GM21360 (cell line): ENCODE results near the gene FAM3B.

Source experiments
- ATAC-seq: cut with Tn5 transposase; IDR thresholded peaks from one replicate; pipeline ENCODE4 v1.9.1; 2021; ENCODE audit warnings: mild to moderate bottlenecking, moderate library complexity; ENCODE audit not compliant: unreplicated experiment

Gene FAM3B

DNA sequence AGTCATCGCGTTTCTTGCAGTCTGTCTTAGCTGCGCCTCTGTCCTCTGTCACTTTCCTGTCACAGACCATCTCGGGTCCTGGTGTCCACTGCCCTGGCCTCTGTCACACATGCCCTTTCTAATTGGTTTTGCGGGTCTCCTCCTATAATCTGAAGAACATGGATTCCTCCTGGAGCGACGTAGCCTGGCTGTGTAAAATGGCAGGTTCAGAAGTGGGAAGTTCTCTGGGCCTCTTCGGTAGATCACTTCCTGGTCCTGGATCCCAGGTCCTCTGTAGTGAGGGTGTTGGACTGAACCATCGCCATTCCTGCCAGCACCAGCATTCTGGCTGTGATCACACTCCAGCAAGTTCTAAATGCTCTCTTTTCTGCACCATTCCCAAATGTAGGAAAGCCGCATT is 857 bp downstream of the FAM3B start:
- no peak for ATAC-seq

DNA sequence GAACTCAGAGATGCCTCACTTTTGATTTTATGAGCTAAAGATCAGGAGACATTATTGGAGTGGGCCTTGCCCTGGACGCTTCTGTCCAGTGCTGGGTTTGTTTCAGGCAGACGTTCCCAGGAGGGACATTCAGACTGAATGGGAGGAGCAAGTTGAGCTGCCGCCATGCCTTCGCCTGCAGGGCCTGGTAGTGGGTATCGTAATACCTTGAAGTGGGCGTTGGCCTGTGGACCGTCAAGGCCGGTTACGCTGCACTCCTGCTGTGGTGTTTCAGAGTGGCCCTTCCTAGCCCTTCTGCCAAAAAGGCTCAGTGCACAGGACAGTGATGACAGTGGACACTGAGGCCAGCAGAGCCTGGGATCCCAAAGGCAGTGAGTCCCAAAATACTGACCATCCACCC is 1.6 kb downstream of the FAM3B start:
- no peak for ATAC-seq

DNA sequence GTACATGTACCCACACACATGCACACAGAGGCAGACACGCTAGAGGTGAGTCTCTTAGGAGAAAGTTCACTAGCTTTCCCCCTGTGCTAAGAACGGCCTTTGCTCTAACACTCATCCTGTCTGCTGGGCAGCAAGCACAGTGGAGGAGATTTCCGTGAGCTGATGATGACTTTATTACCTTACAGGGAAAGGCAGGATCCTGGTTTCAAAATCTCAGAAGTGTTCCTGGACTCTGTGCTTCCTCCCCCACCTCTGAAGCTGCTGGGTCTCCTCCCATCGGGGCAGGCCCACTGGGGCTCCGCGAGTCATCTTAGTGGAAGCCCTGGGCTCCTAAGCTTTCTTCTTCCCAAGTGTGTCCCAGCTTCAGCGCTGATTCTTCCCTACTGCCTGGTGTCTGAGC is 2.7 kb downstream of the FAM3B start:
- ATAC-seq, result no peak

DNA sequence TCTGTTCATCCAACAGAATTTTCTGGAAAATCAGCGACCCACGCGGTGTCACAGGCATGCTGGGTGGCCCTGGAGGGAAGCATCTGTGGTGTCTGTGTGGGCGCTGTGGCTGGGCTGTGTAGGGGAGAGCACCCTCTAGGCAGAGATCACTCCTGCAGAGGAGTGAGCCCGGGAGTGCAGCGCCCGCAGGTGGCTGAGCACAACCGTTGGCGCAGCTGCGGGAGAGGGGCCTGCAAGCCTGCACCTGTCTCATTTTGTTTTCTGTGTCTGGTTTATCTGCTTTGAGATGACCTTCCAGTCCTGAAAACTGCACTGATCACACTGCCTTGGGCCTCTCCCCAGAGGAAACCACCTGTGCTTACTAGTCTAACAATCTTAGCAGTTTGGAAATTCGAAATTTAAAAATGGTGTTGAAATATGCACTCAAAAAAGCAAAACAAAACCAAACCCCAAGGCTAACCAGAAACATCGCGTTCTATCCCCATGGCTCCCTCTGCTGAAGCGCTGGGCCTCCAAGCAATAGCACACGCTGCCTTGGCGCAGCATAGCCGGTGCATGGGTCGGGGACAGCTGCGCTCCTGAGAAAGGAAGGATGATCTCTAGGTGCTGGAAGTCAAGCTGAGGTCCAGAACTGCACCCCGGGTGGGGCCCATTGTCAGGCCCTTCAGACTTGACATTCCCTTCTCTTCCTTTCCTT is 4.8 kb downstream of the FAM3B start:
- no peak for ATAC-seq

DNA sequence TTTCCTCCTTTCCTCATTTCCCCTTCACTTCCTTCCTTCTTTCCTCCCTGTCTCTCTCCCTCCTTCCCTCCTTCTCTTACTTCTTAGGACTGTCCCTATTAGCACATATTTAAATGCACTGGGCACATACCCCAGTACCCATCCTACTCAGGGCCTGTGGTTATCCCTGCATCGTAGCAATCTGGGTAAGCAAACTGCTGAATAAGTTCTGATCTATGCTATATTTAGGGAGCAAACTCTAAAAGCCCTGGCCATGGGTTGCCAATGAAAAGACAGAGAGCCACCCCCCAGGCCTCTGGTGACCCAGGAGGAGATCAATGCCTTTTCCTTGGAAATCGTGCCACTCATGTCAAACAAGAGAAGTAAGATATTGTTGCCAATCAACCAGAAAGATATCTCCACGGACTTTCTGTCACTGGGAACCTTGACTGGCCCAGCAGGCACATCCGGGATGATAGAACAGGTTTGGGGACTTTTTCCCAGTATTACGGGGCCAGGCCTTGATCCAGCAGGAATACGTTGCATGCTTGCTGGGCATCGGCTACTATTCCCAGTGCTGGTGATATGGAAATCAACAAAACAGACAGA is 5.4 kb downstream of the FAM3B start:
- ATAC-seq, result no peak

DNA sequence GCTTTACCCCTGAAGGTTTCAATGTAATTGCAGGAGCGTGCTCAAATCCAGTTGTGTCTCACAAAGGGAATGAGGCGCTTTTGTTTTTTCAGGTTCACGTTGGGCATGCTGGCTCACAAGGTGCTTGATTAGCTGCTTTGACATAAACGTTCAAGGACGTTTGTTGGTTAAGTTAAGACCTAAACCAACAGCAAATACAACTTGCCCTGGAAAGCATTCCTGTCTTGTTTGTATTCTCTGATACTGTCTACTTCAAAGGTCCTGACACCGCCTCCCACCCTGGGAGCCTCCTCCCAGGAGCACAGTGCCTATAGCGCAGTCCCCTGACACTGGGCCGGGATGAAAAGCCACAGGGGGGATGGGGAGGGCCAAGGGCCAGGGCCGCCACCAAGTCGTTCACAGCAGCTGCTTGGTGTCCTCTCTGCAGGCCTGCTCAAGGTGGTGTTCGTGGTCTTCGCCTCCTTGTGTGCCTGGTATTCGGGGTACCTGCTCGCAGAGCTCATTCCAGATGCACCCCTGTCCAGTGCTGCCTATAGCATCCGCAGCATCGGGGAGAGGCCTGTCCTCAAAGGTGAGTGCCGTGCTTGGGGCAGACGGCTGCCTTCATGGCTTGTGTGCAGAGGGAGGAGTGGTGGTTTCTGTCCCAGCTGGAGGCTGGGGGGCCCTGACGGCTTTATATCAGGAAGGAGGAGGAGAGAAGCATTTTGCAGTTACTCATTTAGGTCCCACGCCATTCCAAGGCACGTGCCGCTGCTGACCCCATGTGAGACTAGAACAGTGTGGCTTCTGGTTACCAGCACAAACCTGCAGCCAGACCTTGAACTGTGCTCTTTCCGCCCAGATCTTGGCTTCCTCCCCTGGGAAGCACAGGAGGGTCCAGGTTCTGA is 6.1 kb downstream of the FAM3B start:
- ATAC-seq, result no peak

DNA sequence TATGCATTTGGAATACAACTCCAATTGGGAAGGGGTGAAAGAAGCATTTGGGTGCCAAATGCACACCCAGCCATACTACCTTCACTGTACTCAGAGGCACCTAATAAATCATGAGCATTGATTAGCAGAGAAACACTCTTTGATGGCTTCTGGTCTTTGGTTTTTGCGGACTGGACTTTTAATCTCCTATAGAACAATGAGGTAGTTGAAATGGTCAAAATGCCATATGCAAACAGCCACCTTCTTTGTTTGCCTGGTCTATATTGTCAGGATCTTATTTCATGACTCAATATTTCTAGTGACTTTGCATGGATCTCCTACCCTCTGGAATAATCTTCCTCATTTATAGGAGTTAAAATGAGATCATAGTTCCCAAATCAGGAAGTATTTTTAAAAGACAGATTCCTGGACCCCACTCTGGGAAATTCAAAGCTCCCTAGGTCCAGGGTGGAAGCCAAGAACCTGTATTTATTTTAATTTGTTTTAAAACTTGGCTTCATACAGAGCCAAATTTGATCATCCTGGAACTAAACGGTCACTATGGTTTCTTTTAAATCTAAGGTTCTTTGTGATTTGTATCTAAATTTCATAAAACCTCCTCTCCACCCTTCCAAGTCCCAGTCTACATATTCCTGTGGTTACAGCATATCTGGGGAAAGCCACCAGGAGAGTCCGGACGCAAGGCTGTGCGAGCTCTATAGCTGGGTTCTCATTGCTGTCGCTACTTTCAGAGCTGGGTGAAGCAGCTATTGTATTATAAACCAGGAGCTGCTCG is 8.7 kb downstream of the FAM3B start:
- no peak for ATAC-seq

DNA sequence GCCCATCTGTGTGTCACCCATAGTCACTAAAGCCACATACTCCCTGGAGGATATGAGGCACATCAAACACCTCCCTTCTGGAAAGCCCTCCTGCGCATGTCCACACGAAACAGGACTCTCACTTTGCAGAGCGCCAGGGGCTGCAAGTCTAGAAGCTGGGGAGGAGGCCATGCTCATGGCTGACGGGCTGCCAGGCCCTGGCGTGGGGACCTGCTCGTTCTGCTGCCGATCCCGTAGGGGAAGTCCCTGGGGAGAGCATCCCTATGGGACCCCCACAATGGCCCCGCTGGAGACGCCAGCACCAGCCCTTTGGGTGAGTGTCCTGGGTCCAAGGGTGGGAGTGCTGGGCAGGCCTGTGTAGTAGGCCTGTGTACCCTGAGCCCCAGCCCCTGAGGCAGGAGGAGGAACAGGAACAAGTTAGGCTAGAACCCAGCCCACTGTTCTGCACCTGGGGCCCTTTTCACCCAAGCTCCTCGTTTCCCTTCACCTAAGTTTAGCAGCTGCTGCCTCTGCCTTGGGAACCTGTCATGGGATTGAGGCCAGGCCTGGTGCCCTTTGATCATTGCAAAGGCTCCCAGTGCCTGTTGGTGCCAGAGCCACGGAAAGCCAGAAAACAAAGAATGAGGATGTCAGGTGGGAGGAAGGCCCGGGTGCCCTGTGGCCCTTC is 9.9 kb downstream of the FAM3B start:
- no peak for ATAC-seq

DNA sequence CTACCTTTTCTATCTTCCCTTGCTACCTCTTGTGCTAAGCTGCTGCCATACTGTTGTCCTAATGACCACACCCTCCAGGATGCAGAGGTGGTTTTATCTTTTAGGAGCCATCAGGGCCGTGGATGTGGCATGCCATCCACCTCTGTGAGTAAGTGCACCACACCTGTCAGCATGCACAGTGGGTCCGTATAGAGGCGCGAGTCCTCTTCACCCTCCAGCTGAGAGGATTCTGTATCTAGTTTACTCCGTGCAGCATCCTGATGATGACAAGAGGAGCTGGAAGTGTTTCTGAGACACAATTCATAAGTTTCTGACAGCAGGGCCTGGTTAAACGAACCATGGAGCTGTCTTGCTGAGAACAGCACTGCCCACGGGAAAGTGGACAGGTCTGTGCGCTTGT is 11.2 kb downstream of the FAM3B start:
- no peak for ATAC-seq

DNA sequence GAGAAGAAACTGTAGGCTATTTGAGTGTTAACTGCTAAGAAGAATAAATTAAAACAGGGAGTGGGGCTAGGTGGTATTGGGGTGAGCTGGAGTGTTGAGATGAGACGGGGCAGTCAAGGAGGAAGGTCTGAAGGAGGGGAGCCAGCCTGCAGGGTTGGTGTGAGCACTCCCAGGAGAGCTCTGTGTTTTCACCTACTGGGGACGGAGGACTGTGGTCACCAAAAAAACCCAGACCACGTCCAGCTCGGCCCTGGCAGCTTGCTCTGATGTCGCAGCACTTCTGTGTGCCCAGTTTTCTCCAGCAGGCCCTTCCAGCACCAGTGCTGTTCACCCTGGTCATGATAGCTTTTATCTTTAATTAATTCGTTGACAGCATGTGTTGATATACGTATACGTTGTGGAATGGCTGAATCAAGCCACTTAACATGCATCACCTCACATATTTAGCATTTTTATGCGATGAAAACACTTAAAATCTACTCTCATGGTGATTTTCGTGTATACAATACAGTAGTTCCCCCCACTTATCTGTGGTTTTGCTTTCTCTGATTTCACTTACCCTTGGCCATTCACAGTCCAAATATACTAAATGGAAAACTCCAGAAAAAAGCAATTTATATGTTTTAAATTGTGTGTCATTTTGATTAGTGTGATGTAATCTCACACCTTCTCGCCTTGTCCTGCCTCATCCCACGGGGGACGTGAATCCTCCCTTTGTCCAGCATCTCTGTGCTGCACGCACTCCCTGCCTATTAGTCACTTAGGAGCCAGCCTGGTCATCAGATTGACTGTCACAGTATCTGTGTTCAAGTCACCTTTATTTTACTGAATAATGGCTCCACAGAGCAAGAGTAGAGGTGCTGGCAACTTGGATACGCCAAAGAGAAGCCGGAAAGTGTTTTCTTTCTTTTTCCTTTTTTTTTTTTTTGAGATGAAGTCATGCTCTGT is 12.3 kb downstream of the FAM3B start:
- ATAC-seq, result no peak

DNA sequence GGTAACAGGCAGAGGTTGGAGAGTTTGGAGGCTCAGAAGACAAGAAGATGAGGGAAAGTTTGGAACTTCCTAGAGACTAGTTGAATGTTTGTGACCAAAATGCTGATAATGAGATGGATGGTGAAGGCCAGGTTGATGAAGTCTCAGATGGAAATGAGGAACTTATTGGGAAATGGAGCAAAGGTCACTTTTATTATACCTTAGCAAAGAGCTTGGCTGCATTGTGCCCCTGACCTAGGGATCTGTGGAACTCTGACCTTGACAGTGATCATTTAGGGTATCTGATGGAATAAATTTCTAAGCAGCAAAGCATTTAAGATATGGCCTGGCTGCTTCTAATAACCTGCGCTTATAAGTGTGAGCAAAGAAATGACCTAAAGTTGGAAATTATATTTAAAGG is 17.2 kb downstream of the FAM3B start:
- no peak for ATAC-seq

DNA sequence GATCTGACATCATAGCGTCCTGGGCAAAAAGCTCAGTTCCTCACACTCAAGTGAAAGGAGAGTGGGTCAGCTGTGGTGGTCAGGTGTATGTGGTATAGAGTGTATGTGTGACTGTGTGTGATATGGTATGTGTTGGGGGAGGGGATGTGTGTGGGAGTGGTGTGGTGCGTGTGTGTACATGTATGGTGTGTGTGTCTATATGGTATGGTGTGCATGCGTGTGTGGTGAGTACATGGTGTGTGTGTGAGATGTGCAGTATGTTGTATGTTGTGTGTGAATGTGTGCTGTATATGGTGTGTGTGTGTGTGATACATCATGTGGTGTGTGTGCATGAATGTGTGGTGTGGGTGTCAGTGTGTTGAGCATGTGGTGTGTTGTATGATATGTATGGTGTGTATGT is 20.9 kb downstream of the FAM3B start:
- ATAC-seq, result no peak

DNA sequence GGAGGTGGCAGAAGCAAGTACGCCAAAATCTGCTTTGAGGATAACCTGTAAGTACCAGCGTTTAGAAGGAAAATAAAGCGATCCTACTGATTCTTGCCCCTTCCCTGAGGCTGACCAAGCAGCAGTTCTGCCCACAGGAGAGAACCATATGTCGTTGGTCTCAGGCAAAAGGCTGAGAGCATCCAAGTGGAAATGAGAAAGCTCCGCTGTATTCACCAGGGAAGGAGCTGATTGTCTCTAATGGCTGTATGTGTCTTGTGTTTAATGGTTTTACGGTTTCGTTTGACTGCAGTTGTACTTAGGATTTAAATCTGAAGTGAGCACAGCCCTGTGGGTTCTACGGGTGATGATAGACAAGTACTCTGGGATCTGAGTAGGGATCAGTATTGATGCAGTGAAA is 21.9 kb downstream of the FAM3B start:
- ATAC-seq, result no peak

DNA sequence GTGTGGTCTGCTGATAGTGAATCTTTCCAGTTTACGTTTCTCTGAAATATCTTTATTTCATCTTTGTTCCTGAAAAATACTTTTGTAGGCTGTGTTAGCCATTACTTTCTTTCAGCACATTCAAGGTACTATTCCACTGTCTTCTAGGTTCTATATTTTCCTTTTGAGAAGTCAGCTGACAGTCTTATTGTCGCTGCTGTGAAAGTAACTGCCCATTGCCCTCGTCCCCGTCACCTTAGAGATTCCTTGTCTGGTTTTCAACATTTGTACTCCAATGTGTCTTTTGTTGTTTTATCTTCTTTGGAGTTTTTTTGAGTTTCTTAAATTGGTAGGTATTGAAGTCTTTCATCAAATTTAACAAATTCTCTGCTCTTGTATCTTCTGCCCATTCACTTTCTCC is 25.4 kb downstream of the FAM3B start:
- no peak for ATAC-seq

DNA sequence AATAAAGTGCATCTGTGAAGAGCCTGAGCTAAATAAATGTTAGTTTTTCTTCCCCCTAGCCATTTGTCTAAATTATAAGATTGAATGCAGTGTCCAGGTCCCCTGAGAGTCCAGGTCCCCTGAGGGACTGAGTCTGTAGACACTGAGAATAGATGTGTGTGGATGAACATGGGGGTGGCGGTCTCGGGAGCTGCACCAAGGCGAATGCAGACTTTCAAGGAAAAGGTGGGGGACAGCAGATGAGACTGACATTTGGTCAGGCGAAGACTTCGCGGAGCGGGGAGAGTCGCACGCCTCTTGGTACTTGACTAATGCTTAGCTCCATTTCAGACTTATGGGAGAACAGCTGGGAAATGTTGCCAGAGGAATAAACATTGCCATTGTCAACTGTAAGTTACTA is 27.5 kb downstream of the FAM3B start:
- no peak for ATAC-seq

DNA sequence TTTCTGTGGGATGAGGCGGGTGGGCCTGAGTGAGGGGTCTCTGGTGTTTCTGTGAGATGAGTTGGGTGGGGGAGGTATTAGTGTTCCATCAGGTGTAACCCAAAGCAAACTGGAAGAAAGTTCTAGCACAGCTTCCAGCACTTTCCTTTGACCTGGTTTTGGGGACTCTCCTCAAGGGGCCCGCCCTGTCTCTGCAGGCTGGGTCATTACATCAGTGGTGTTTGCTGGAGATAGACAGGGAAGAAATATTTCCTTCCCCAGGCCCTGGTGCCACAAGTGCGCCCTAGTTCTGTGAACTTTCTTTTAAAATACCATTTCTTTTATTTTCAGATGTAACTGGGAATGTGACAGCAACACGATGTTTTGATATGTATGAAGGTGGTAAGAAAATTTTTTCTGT is 28.8 kb downstream of the FAM3B start:
- ATAC-seq, result no peak

DNA sequence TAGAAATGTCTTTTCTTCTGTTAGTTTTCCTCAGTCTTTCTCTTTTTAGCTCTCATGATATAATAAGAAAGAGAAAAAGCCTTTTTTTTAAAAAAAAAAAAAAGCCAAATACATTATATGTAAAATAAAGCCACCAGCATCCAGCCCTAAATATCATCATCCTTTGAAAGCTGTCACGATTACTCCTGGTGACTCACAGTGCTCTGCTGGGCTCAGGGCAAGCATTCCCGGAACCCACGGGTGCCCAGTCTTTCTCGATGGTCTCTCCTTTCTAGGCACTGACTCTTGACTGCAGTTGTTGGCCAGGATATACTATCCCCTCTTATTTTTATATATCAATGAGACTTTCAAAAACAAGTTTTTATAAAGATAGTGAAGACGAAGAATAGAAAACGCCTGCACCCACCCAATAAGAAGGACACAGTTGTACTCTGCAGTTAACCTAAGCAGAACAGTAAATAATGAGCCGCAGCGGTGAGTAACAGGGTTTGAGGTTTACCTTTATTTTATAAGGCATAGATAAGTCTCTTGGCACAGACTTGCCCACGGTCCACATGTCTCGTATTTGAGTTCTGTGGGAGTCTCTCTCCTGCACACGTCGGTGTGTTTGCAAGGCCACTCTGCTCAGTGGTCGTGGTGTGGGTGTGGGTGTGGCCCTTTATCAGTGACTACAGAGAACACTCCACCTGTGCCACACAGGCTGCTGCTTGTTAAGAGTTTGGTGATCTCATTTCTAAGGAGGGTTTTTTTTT is 29.5 kb downstream of the FAM3B start:
- no peak for ATAC-seq

DNA sequence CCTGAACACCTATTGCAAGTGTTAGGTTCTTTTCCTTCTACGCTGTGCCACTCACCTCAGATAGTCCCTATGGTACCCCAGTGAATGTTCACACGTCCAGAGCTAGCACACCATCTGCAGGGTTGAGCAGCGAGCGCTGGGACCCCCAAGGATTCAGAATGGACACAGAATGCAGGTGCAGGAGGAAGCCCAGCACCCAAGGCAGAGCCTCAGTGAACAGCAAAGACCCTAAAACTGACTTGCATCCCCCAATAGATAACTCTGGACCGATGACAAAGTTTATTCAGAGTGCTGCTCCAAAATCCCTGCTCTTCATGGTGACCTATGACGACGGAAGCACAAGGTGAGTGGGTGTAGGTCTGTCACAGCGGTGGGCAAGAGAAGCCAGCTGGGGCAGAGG is 30.2 kb downstream of the FAM3B start:
- no peak for ATAC-seq

DNA sequence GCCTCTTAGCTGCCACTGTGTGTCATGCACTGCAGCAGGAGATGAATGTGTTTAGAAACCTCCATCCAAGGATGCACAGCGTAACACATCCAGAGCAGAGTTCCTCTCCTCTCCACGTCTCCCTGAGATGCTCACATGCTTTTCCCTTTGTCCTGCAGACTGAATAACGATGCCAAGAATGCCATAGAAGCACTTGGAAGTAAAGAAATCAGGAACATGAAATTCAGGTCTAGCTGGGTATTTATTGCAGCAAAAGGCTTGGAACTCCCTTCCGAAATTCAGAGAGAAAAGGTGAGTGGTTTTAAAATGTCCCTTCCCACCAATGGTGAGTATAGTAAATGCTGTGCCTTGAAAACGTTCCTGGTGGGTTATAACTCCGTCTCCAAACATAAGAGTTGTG is 31.8 kb downstream of the FAM3B start:
- no peak for ATAC-seq
